Breast epithelium (tissue), 3 donors: Measurements from ENCODE around the gene MARS1.

Source experiments
- POLR2A ChIP-seq: fragments of 450-650 bp; IDR thresholded peaks from one replicate; pipeline ENCODE4 v1.6.1; 2016; ENCODE audit warnings: antibody characterized with exemption, mild to moderate bottlenecking, moderate library complexity
- POLR2AphosphoS5 ChIP-seq, 3 donors: sonication (generic); formaldehyde crosslinking; IDR thresholded peaks; one replicate each; pipeline ENCODE4 v1.6.1; 2017; ENCODE audit warnings: antibody characterized with exemption in 3 of 3
- TF ChIP-seq, protein P1 (sequence below), 3 donors: fragments of 450-650 bp; IDR thresholded peaks; one replicate each; pipeline ENCODE4 v1.5.1; 2016 to 2017; ENCODE audit warnings: antibody characterized with exemption in 3 of 3, mild to moderate bottlenecking in 3 of 3, moderate library complexity in 3 of 3

GRCh38 chr12:57535764-57536596, 48.1 kb downstream of the MARS1 start:
- TF ChIP-seq, protein P1, sequence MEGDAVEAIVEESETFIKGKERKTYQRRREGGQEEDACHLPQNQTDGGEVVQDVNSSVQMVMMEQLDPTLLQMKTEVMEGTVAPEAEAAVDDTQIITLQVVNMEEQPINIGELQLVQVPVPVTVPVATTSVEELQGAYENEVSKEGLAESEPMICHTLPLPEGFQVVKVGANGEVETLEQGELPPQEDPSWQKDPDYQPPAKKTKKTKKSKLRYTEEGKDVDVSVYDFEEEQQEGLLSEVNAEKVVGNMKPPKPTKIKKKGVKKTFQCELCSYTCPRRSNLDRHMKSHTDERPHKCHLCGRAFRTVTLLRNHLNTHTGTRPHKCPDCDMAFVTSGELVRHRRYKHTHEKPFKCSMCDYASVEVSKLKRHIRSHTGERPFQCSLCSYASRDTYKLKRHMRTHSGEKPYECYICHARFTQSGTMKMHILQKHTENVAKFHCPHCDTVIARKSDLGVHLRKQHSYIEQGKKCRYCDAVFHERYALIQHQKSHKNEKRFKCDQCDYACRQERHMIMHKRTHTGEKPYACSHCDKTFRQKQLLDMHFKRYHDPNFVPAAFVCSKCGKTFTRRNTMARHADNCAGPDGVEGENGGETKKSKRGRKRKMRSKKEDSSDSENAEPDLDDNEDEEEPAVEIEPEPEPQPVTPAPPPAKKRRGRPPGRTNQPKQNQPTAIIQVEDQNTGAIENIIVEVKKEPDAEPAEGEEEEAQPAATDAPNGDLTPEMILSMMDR (IDR thresholded peaks at IDR 0.05) = no peak
- TF ChIP-seq POLR2A = no peak
- no peak for TF ChIP-seq POLR2AphosphoS5 (IDR thresholded peaks at IDR 0.05)
